ENCODE data around the gene GOLGA8B.
"Not testable (repeated sequence)": the region's sequence is repeated elsewhere in the genome, so short reads cannot be mapped to it uniquely, and the experiment has no call there.

GOLGA8B gene

GRCh38 chr15:34554716-34555115 lies 28.7 kb downstream of the GOLGA8B start:
- DNase-seq = not testable (repeated sequence)

- DNase-seq = not testable (repeated sequence)
These were observed 29.3 kb downstream of the GOLGA8B start for GRCh38 chr15:34554126-34554525.

DNA sequence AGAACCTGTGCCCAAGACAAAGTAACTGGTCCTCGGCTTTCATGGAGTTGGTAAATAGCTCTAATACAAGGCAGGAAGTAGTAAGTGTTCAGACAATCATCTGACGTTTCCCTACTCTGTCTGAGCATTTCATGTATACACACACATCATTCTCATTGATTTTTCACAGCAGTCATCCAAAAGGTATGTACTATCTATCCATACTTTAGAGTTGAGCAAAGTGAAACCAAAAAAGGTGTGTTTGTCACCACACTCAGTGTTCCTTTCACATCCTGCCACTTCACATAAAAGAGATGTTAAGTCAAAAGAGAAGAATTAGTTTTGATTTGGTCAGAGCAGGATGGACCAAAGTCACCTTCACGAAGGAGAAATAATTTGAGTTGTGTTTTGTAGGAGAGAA lies 33.3 kb downstream of the GOLGA8B start:
- not testable (repeated sequence) for DNase-seq

GRCh38 chr15:34549381-34549809 lies 34.1 kb downstream of the GOLGA8B start:
- not testable (repeated sequence) for DNase-seq

DNA sequence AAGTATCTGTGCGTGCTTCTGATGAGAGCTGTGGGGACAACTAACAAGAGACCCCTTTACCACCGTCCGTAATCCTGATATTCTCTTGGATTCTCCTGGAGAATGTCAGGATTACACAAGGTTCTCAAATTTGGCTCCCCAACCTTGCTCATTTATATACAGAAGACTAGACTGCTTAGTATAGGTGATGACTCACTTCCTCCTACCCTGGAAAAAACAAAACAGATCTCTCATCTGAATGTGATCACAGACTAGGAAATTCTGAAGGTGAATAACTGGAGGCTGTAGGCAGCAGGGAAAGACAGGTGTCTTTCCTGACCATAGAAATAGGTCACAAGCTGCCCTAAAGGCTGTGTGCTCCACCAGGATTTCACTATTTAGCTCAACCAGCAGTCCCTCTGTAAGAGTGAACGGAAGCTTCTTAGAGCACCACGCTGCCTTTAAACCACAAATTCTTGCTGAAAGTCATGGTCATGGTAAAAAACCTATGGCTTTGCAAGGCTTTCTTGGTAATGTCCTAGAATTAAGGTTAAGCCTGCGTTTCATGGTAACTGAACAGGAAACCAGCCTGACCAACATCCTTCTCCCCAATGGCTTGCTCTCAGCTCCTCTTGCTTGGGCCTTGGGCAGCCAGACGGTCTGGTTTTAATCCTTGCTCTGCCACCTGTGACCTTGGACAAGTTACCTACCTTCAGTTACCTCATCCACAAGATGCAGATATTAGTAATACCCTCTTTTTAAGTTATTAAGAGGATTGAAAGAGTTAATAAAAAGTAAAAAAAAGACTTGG lies 39.4 kb downstream of the GOLGA8B start:
- not testable (repeated sequence) for DNase-seq

GRCh38 chr15:34535857-34536256 lies 47.6 kb downstream of the GOLGA8B start:
- DNase-seq = not testable (repeated sequence)
